SH-SY5Y (cell line): ENCODE data around the gene FZR1.

Experiments used
- GATA2 ChIP-seq: IDR thresholded peaks from 2 replicates; pipeline ENCODE4 v1.6.1; 2011; ENCODE audit warnings: mild to moderate bottlenecking, low read depth, low read length
- GATA3 ChIP-seq: IDR thresholded peaks from 2 replicates; pipeline ENCODE4 v1.6.1; 2011; ENCODE audit warnings: low read depth, mild to moderate bottlenecking, low read length, moderate library complexity

The FZR1 gene

DNA sequence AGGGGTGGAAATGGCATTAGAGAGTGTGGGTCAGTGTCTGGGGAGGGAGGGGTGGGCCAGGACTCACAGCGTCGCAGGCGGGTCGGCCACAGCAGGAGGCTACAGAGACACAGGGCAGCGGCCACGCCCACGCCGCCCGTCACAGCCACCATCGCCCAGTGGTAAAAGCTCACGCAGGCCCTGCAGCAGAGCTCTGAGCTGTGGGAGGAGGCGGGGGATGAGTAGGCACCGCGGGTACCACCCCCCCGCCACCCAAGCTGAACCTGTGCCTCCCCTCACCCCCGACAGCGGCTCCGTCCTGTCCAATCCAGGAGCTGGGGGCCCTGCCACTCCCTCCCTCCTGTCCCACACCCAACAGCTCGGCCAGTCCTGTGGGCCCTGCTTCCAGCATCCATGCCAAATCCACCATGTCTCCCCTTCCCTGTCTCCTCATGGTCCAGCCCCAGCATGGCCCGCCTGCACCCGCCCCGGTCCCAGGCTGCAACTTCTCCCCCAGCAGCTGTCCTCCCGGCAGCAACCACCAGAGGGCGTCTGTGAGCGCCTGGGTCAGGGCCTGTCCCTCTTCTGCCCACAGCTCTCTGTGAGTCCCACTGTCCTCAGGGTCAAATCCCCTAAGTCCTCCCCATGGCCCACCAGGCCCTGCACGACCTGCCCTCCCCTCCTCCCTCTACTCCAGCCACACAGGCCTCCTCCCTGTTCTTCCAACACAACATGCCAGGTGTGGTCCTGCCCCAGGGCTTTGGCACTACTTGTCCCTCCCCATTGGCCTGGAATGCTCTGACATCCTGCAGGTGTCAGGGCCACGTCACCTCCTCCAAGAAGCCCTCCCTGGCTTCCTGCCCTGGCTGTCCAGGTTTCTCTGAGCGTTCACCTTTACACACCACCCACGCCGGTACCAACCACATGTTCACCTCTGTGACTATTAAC, 38.9 kb downstream of the FZR1 start:
- no peak for TF ChIP-seq GATA3
- TF ChIP-seq GATA2, result no peak

DNA sequence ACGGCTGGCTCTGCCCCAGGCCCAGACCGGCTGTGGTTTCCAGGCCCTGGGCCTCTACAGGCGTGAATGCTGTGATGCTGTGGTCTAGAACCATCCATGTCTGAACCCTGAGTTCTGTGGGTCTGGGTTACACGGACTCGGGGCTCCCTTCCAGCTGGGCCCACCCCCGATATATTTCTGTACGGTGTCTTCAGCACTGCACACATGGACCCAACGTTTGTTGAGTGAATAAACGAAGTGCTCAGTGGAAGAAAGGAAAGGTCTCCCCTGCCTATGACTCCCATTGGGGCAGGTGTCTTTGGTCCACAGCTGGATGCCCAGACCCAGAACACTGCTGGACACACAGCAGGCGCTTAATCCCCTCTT, 39.5 kb downstream of the FZR1 start:
- TF ChIP-seq GATA3, result no peak
- TF ChIP-seq GATA2, result no peak

DNA sequence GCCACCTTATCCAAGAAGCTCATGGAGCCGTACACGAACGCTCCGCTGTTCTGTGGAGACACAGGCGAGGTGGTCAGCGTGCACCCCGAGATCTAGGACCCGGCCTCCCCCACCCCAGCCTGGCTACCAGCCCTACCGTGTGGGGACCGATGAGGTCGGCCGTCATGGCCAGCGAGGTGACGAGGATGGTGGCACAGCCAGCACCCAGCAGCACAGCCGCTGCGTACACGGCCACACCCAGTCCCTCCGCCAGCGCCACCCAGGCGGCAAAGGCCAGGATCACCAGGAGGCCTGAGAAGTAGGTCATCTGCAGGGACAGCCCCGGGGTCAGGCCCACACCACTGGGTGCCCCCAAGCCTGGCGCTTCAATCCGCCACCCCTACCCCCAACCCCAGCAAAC, 40.0 kb downstream of the FZR1 start:
- TF ChIP-seq GATA3 (no peak), GATA2 (no peak)

DNA sequence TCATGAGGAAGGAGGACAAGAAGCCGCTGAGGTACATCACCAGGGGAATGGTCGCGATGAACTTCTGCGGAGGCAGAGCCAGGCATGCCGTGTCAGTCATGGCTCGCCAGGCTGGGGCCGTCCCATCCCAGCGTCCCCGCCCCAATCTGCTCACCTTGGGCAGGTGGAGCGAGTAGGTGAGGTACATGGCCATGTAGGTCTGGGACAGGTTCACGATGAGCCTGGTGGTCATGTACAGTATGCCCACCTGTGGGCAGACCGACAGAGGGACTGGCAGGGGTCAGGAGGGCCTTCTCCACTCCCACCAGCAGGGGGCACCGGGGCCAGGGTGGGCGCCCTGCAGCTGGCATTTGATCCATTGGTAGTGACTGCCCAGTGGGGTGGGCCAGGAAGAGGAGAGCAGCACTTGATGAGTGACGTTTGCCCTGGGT, 41.2 kb downstream of the FZR1 start:
- no peak for TF ChIP-seq GATA3
- no peak for TF ChIP-seq GATA2

DNA sequence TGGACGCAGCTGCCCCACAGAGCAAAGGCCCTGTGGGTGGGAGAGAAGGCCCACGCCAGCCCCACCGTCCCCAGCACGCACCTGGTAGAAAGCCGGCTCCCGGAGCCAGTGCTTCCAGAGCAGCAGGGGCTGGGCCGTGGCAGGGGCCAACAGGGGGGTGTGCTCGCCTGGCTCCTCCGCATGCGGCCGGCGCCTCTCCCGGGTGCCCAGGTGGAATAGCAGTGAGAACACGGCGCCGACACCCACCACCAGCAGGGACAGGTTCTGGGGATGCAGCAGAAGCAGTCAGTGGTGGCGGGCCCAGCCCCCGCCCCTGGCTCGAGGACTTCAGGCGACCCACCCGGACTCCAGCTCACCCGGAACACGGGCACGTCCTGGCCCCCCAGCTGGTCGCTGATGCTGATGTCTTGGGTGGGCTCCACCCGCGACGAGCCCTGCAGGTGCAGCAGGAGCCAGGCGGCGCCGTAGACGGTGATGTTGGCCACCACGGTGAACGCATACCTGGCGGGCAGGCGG, 41.7 kb downstream of the FZR1 start:
- TF ChIP-seq GATA3 (no peak), GATA2 (no peak)

DNA sequence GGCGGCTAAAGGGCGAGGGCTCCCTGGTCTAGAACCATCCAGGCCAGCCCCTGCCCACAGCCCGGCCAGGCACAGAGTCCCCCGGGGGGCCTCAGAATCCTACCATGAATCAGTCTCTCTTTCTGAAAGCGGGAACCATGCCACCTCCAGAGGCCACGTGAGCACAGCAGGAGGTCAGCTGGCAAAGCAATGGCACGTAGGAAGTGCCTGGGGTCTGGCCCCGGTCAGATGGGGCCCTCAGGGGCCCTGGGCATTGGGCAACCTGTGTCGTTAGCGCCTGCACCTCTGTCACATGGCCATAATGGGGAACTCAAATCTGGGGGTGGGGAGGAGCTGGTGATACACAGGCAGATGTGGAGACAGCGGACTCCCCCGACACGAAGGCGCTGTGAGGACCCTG, 42.5 kb downstream of the FZR1 start:
- TF ChIP-seq GATA3 (no peak), GATA2 (no peak)

DNA sequence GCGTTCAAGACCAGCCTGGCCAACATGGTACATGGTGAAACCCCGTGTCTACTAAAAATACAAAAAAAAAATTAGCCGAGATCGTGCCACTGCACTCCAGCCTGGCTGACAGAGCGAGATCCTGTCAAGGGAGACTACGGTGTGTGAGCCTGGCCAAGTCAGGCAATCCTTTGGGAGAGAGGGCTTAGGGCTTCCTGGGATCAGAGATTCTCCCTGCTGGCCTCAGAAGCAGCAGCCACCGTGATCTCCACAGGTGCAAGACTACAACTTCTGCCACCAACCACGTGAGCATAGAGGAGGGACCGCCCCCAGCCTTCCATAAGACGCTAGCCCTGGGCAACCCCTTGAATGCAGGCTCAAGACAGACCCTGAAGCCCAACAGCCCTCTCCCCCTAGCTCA, 43.7 kb downstream of the FZR1 start:
- TF ChIP-seq GATA3 (no peak), GATA2 (no peak)

DNA sequence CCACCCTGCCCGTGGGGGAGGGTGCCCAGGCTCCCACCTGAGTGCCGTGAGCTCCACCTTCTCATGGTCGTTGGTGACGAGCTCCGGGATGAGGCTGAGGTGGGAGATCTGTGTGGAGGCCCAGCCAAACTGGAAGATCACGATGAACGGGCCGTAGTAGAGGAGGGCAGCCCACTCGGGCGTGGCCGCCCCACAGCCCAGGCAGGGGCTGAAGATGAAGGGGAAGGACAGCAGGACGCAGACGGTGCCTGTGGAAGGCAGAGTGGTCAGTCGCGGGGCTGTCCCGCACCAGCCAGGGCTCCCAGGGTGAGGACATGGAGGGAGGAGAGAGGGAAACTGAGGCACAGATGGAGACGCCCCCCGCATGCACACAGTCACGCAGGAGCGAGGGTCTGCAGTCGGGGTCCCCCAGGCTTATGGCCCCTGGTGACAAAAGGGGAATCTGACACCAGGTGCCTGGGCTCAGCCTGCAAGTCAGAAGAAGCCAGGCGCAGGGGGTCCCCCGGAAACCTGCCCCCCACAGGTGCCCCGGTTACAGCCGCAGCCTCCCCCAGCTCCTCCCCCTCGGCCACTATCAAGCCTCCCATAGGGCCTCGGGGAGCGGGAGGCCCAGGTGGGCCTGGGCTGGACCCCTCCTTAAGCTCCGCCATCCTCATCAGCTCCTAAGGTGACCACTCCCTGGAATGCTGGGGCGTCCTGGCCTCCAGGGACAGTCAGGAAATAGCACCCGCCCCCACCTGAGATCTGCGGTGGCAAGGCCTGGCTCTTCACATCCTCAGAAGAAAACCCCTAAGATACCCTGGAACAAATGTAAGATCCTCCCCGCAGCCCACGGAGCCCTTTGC, 45.1 kb downstream of the FZR1 start:
- TF ChIP-seq GATA3, result no peak
- TF ChIP-seq GATA2, result no peak

DNA sequence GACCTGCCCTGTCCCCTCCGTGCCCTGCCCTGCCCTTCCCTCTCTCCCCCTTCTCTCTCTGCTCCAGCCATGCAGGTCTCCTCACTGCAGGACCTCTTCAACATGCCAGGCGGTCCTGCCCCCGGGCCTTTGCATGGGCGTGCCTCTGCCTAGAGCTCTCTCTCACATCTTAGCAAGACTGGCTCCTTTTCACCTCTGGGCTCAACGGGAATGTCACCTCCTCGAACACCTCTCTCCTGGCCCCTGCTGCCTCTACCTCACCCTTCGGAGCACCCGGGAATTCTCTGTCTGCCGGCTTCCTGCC, 45.6 kb downstream of the FZR1 start:
- no peak for TF ChIP-seq GATA3
- no peak for TF ChIP-seq GATA2

DNA sequence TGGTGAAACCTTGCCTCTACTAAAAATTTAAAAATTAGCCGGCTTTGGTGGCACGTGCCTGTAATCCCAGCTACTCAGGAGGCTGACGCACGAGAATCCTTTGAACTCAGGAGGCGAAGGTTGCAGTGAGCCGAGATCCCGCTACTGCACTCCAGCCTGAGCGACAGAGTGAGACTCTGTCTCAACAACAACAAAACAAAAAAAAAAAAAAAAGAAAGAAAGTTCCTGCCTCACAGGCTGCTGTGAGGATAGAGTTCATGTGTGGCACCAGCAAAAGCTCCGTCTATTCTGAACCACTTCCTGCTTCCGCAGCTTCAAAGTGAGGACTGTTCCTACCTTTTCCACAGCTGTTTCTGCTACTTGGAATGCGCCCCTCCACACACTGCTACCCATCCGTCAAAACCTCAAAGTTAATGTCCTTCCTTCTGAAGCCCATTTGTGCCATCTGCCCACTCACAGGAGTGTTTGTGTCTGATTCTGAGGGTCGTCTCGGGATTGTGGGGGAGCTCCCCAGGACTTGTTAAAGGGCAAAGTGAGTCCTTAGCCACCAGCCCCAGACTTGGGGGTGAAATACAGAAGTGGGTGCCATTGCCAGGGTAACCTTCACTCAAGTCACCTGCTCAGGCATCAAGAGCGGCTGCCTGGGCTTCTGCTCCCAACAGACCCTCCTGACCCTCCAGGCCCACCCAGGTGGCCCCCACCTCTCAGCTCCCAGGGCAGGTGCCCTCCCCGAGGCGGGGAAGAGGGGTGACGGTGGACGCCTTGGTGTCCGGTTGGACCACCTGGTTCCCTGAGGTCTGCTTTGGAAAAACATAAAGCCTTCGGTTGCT, 48.4 kb downstream of the FZR1 start:
- TF ChIP-seq GATA3, result no peak
- no peak for TF ChIP-seq GATA2

DNA sequence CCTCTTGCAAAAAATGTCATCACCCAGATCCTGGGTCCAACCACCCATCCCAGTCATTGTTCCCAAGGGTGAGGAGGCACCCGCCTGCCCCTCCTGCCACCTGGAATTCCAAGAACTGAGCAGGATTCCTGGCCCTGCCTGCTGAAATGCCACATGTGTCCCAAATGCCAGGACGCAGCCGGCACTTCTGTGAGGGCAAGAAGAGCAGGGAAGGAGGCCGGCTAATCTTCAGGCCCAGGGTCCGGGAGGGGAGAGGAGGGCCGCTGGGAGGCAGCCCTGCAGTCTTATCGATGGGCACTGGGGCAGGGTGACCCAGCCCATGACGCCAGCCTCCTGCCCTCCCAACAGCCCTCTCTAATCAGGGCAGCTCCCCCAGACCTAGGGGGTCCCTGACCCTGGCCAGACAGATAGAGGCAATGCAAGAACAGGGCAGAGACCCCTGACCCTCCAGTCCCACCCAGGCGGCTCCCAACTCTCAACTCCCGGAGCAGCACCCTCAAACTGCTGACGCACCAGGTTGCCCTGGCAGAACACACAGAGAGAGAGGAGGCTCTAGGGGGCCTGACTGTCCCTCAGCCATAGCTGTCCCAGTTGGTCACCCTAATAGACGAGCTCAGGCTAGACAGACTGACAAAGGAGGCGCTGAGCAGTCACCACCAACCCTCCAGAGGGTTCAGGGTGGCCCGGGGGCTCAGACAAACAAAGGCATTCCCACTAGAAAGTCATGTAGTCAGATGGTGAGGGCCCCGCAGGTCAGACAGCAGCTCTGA, 49.7 kb downstream of the FZR1 start:
- TF ChIP-seq GATA2, result no peak
- TF ChIP-seq GATA3, result no peak

DNA sequence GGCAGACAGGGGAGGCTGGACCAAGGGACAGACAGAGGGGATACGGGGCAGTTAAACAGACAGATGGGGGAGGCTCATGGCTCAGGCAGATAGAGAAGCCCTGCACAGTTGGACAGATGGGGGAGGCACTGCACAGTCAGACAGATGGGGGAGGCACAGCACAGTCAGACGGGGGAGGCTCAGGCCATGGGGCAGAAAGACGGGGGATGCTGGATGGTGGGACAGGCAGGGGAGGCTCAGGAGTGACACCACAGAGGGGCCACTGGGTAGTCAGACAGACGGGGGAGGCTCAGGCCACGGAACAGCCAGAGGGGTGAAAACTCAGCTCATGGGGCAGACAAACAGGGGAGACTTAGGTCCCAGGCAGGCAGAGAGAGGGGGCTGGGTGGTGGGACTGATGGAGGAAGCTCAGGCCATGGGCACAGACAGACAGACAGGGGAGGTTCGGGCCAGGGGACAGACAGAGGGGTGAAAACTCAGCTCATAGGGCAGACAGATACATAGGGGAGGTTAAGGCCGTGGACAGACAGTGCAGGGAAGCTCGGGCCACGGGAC, 50.4 kb downstream of the FZR1 start:
- TF ChIP-seq GATA2 (no peak), GATA3 (no peak)

DNA sequence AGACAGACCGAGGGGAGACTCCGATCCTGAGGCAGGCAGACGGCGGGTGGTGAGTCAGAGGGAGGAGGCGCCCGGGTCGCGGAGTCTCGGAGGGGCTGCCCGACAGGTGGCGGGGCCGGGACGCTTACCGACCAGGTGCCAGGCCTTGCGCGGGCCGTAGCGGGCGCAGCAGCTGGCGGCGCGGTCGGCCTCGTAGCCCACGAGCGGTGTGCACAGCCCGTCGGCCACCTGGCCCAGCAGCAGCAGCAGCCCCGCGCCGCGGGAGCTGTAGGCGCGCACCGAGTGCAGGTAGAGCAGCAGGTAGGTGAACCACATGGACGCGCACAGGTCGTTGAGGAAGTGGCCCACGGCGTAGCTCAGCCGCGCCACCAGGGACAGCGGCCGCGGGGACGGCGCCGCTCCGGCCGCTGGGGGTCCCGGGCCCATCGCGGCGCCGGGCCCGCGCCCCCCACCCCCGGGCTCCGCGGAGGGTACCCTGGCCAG, 50.9 kb downstream of the FZR1 start:
- TF ChIP-seq GATA2 (no peak), GATA3 (no peak)
